ENCODE data around the gene PARP9.
"Not testable (repeated sequence)": the region's sequence is repeated elsewhere in the genome, so short reads cannot be mapped to it uniquely, and the experiment has no call there.

Gene PARP9

GRCh38 chr3:122577409-122578031 is 13.4 kb upstream of the PARP9 start, which contains the start of gene PARP15:
PARP15 (plus strand) TSS chr3:122577650; CDS start chr3:122577668, 18 bp downstream.
- no peak for DNase-seq (ENCODE audit: extremely low spot score, insufficient read length, low read depth)
- peak; percentile 88 for FAIRE-seq

DNA sequence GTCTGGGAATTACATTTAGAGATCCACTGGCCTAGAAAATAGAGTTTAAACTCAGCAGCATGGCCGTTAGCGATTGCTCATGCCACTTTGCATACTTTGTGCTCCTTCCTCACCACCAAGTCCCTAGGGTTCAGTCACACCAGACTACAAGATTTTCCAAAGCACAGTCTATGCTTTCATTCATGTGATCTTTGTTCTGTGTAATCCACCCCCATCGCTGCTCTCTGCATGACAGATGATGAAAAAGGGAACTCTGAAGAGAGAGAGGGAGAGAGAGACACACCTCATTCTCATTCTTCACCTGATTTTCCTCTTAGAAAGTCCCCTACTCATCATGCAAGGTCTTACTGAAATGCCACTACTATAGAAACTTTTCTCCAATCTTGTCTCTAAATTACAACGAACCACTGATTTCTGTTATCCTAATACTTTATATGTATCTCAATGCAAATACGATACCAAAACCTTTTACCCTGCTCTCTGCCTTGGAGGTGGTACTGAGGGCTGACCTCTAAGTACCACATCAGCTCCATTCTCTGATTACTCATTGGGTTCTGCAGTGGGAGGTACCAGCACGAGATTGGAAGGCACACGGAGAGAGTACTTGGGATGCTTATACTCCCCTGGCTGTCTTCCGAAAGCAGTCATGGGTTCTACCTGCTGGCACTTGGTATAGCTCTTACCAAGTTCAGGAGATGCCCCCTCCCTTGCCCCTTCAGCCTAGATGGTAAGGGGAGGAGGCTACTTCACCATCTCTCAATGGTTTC is 12.3 kb upstream of the PARP9 start:
- FAIRE-seq = peak; percentile 100

DNA sequence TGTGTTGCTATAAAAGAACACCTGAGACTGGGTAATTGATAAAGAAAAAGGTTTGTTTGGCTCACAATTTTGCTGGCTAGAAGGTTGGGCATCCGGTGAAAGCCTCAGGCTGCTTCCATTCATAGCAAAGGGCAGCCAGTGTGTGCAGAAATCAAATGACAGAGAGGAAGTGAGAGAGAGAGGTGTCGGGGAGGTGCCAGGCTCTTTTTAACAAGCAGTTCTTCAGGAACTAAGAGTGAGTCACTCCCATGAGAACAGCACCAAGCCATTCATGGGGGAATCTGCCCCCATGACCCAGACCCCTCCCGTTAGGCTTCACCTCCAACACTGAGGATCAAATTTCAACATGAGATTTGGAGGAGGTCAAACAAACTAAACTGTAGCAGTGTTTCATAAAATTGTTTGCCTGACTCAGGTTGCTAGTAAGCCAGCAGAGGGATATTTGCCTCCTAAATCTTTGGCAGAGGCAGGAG is 8.9 kb upstream of the PARP9 start:
- peak; percentile 96 for FAIRE-seq
- DNase-seq (ENCODE audit: extremely low spot score, insufficient read length, low read depth) = no peak

More for the DNA sequence above, 12.3 kb upstream of the PARP9 start:
- DNase-seq (ENCODE audit: extremely low spot score, insufficient read length, low read depth) = peak; percentile 58

DNA sequence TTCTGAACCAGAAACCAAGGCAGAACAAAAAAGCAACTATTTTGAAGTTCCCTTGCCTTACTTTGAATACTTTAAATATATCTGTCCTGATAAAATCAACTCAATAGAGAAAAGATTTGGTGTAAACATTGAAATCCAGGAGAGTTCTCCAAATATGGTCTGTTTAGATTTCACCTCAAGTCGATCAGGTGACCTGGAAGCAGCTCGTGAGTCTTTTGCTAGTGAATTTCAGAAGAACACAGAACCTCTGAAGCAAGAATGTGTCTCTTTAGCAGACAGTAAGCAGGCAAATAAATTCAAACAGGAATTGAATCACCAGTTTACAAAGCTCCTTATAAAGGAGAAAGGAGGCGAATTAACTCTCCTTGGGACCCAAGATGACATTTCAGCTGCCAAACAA is 4.7 kb upstream of the PARP9 start:
- FAIRE-seq (no peak), DNase-seq (ENCODE audit: extremely low spot score, insufficient read length, low read depth) (no peak)

DNA sequence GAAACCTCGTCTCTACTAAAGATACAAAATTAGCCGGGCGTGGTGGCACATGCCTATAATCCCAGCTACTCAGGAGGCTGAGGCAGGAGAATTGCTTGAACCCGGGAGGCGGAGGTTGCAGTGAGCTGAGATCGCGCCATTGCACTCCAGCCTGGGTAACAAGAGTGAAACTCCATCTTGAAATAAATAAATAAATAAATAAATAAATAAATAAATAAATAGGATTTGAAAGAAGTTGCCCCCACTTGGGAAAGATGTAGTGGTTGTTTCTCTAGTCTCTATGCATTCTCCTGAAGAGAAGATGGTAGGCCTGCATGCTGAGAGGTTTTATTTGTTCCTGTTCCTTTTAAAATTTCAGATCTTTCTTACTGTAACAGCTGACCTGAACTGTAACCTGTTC is 4.0 kb upstream of the PARP9 start:
- FAIRE-seq = not testable (repeated sequence)

DNA sequence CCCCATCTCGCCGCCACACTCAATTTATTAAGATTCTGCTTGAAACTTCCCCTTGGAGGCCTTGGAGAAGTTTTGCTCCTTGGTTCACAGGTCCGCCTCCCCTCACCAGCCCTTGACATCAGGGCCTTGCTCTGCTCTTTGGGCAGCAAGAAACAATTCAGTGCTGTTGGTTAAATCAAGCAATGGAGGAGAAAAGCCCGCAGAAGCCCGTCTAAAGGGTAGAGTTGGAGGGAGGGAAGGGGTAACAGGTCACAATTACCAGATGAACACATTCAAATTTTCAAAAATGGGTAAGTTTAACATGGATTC is 429 bp downstream of the PARP9 start:
- no peak for DNase-seq (ENCODE audit: extremely low spot score, insufficient read length, low read depth)
- FAIRE-seq = no peak

More for the DNA sequence above, 4.0 kb upstream of the PARP9 start:
- not testable (repeated sequence) for DNase-seq (ENCODE audit: extremely low spot score, insufficient read length, low read depth)

GRCh38 chr3:122562923-122563716 is 980 bp downstream of the PARP9 start:
- DNase-seq (ENCODE audit: extremely low spot score, insufficient read length, low read depth) = no peak
- FAIRE-seq = peak; percentile 15

- FAIRE-seq = peak; percentile 92
These were observed 3.4 kb downstream of the PARP9 start for GRCh38 chr3:122560680-122561079.

GRCh38 chr3:122559906-122560305 is 4.2 kb downstream of the PARP9 start:
- DNase-seq (ENCODE audit: extremely low spot score, insufficient read length, low read depth) (no peak), FAIRE-seq (no peak)

More at GRCh38 chr3:122560680-122561079, 3.4 kb downstream of the PARP9 start:
- DNase-seq (ENCODE audit: extremely low spot score, insufficient read length, low read depth) = peak; percentile 38

- no peak for DNase-seq (ENCODE audit: extremely low spot score, insufficient read length, low read depth)
- FAIRE-seq = no peak
These were observed 5.5 kb downstream of the PARP9 start for GRCh38 chr3:122558605-122559004.

GRCh38 chr3:122557356-122557755 is 6.7 kb downstream of the PARP9 start:
- no peak for FAIRE-seq
- no peak for DNase-seq (ENCODE audit: extremely low spot score, insufficient read length, low read depth)

DNA sequence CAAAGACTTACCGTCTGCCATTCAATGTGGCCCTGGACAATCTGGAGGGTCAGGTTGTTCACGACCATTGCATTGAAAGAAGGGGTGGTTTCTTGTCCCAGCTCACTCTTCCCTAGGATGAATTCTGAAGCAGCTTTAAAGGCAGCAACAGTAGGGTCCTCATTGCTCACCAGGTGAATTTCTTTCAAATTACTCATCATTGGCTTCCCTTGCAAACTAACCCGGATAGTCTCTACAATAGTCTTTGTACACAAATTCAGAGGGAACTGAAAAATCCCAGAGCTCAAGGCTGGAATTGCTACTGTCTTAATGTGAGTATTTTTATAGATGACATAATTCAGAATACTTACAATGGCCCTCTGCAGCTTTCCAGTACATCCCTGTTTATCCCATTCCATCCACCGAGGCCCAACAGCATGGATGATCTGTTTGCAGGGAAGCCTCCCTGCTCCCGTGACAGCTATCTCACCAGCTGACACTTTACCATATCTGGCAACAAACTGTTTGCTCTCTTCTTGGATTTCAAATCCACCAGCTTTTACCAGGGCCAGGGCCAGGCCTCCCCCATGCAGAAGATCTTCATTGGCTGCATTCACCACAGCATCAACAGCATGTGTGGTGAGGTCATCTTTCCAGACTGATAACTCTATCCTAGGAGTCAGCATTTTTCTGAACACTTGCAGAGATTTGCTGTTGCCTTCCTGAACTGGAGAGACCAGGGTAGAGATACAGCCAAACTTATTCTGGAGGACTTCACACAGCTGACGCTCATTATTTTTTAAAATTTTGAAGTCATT is 8.6 kb downstream of the PARP9 start:
- DNase-seq (ENCODE audit: extremely low spot score, insufficient read length, low read depth) = no peak
- FAIRE-seq = no peak

DNA sequence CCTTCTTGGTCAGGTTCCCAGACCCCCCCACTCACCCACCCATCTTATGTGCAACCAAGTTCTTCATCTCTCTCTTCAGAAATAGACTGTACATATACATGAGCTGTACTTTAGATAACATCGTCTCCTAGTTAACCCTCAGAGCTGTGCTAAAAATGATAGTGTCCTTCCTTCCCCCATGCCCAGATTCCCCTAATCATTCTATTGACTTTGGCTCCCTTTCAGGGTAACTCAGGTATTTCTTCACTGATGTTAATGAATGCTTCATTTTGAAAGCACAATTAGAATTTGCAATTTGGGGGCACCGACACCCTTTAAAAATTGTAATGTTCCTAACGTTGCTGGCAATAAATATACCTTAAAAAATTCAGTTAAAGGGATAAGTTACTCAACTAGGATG is 10.9 kb downstream of the PARP9 start:
- no peak for FAIRE-seq
- DNase-seq (ENCODE audit: extremely low spot score, insufficient read length, low read depth) = no peak

GRCh38 chr3:122548619-122549018 is 15.5 kb downstream of the PARP9 start:
- FAIRE-seq (no peak), DNase-seq (ENCODE audit: extremely low spot score, insufficient read length, low read depth) (no peak)

GRCh38 chr3:122548076-122548475 is 16.0 kb downstream of the PARP9 start:
- no peak for FAIRE-seq
- no peak for DNase-seq (ENCODE audit: extremely low spot score, insufficient read length, low read depth)

DNA sequence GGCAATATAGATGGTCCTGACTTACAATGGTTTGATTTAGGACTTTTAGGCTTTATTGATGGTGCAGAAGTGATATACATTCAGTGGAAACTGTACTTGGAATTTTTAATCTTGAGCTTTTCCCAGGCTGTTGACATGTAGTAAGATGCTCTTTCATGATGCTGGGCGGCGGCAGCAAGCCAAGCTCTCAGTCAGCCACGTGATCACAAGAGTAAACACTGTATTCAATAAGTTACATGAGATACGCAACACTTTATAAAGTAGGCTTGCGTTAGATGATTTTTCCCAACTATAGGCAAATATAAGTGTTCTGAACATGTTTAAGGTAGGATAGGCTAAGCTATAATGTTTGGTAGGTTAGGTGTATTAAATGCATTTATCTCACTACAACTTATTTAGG is 17.9 kb downstream of the PARP9 start:
- FAIRE-seq = no peak
- no peak for DNase-seq (ENCODE audit: extremely low spot score, insufficient read length, low read depth)

DNA sequence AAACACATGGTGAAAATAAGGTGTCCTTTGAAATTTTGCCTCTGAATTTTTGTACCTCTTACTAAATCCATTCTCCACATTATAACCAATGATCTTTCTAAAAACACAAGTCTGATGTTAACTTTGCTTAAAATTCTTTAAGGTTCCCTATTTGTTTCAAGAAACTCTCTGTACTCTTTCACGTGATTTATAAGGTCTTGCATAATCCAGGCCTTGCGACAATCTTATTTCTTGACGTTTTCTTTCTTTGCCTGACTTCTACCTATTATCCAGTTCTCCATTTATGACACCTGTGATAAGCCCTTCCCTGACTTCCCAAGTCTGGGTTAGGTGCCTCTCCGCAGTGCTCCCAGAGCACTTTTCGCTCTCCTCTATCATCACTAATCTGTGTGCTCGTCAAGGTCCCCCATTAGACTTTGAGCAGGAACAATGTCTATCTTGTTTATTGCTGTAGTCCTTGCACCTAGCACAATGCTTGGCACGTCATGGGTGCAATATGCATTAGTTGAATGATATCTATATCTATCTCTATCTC is 25.1 kb downstream of the PARP9 start:
- DNase-seq (ENCODE audit: extremely low spot score, insufficient read length, low read depth) (no peak), FAIRE-seq (no peak)

DNA sequence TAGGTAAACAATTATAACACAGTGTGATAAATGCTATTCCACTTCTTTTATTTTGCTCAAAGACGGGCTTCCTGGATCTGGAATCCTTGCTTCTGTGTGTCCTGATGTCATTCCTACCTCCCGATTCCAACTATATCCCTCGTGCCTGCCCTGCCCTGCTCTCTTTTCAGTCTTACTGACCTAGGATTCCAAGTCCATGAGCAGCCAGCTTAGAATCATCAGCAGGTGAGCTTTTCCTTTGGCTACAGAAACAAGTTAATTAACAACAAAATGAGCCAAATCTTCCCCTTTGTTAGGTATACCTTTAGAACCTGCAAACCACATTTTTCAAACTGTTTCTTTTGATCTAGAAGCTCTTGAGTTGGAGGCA is 27.5 kb downstream of the PARP9 start:
- DNase-seq (ENCODE audit: extremely low spot score, insufficient read length, low read depth) = no peak
- FAIRE-seq = no peak

- no peak for FAIRE-seq
- no peak for DNase-seq (ENCODE audit: extremely low spot score, insufficient read length, low read depth)
These were observed 28.0 kb downstream of the PARP9 start for GRCh38 chr3:122535964-122536631.
